ENCODE results near the gene NIT2. TPM values are rescaled to one million over a fixed set of nuclear protein-coding genes. Genes with fewer than 3 reads are reported as not detected.

Gene NIT2
- total RNA-seq, 1 donor from 2014 or later, result 9.5 TPM

GRCh38 chr3:100399341-100400071 is 64.9 kb downstream of the NIT2 start:
- peak; percentile 16 for DNase-seq

DNA sequence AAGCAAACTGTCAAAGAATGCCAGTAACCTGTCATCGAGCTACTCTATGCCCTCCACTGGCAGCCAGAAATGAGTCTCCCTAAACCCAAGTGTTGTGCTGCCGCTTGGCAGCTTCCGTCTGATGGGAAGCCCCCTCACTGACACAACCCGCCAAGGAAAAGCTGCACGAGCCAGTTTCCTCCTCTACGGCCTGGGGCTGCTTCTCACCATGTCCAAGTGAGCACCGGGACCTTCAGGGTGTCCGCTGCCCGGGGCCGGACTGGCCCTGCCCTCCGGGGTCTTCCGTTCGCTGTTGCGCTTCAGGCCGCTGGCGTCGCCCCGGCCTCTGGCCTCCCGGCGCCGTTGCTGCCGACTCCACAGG is 65.8 kb downstream of the NIT2 start:
- DNase-seq, result peak; percentile 37

- peak; percentile 99 for DNase-seq
Measured at GRCh38 chr3:100400780-100401673, 66.5 kb downstream of the NIT2 start, which contains the start of the genes LNP1 and TOMM70. Gene LNP1, plus strand, starts transcription at chr3:100401539. Its CDS starts 28,191 bp downstream, at chr3:100429730. Gene TOMM70, minus strand, starts transcription at chr3:100401089. Its CDS starts 140 bp downstream, at chr3:100400949.

DNA sequence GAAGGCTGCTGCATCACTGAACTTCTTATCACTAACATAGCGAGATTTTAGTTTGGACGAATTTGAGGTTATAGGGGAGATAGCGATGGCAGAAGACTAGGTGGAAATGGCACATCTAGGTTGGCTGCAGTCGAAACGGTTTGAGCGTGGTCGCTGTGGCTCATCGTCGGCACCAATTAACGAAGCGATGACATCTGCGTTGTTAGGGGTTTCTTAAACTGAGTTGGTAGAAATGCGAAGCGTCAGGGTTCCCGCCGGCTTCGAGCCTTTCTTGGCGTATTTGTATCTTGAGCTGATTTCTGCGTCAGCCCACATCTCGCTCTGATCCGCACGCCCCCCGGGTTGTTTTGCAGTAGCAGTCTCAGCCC is 67.1 kb downstream of the NIT2 start:
- peak; percentile 72 for DNase-seq

DNA sequence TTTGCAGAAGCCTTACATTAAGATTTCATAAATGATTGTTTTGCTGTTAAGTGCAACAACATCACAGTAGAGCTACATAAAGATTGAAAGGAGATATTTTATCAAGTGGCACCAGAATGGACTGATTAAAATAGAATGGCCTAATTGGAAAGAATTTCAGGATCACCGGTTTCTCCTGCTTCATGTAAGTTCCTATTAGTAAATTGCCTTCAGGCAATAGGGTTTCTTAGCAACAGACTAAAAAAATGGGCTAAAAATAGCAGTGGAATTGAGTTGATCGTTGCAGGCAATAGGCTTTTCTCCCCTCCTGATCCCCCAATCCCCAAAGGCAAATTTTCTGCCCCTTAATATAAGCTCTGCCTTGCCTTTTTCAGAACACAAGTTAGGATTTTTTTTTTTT is 67.7 kb downstream of the NIT2 start:
- peak; percentile 76 for DNase-seq

DNA sequence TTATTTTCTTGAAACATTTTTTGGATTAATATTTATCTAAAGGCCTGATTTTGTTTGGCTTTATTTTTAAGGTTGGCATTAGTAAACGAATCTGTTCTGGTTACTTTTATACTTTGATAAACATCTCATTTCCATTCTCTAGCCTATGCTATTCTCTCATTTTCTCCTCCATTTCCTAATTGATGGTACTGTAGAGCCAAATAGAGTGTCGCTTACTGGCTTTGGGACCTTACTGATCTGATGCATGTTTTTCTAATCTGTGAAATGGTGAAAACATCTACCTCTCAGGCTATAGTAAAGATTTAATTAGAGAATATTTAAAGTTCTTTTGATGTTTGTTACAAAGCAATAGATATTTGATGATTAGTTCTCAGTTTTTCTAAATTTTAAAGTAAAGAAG is 68.3 kb downstream of the NIT2 start:
- peak; percentile 16 for DNase-seq

DNA sequence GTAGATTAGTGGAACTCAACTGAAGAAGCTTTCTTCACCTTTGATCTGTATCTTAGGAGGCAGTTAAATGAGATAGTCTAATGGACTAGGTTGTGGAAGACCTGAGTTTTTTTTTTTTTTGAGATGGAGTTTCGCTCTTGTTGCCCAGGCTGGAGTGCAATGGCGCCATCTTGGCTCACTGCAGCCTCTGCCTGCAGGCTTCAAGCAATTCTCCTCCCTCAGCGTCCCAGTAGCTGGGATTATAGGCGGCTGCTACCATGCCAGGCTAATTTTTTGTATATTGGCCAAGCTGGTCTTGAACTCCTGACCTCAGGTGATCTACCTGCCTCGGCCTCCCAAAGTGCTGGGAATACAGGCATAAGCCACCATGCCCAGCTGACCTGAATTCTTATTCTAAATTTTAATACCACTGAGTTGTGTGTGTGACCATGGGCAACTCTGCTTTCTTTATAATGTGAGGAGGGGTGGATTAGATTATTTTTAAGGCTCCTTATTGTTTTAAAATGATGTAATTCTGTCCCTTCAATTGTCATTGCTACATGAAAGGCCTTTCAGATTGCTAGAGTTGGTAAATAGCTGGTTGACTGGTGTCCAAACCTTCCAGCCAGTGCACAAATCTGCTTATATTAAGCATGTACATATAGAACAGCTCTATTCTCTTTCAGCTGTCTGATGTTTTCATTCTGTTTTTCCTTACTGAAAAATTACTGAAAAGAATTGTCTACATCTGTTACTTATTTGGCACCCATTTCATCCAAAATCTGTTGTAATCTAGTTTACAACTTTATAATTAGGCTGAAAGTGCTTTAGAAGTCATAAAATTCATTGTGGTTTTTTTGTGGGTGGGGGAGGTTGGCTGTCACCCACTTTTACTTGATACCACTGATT is 69.0 kb downstream of the NIT2 start:
- DNase-seq, result peak; percentile 26

DNA sequence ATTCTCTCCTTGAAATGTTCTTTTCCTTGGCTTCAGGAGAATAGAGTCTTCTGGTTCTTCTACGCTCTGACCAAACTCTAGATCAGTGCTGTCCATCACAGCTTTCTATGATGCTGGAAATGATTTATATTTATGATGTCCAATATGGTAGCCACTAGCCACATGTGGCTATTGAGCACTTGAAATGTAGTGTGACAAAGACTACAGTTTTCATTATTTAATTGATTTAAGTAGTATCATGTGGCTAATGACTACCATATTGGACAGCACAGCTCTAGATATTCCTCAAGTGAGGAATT is 69.6 kb downstream of the NIT2 start:
- DNase-seq, result no peak

DNA sequence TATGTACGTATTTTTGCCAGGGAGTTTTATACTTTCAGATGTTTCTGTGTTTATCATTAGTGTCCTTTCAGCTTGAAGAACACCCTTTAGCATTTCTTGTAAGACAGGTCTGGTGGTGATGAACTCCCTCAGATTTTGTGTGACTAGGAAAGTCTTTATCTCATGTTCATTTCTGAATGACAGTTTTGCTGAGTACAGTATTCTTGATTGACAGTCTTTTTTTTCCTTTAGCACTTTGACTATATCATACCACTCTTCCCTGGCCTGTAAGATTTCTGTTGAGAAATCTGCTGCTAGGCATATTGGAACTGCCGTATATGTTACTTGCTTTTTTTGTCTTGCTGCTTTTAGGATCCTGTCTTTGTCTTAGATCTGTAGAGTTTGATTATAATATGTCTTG is 72.6 kb downstream of the NIT2 start:
- DNase-seq, result no peak

- no peak for DNase-seq
Measured at GRCh38 chr3:100407977-100408532, 73.5 kb downstream of the NIT2 start.

Other genes with a start within 250 kb of the NIT2 start
- 72.0 TPM for gene FILIP1L, start 220.3 kb upstream of the NIT2 start, total RNA-seq
- gene TBC1D23, start 73.8 kb upstream of the NIT2 start, total RNA-seq, result 58.1 TPM
- 81.2 TPM for gene TOMM70, start 66.3 kb downstream of the NIT2 start, total RNA-seq
- 6.3 TPM for gene LNP1, start 66.8 kb downstream of the NIT2 start, total RNA-seq
- 19.9 TPM for gene TMEM45A, start 157.9 kb downstream of the NIT2 start, total RNA-seq